OCI-LY3 (cell line): ENCODE results near the gene DDX24.

Source experiments
- CTCF ChIP-seq: fragments of 200-600, 300-600 bp; sonication (generic); IDR thresholded peaks from 2 replicates; pipeline ENCODE4 v1.5.1; 2014; ENCODE audit warnings: antibody characterized with exemption, low read length, low read depth
- EZH2phosphoT487 ChIP-seq: fragments of 200-600 bp; shearing (Covaris generic); IDR thresholded peaks from 2 replicates; pipeline ENCODE4 v1.6.1; 2018; ENCODE audit warnings: antibody characterized with exemption, mixed run types, low read depth

GRCh38 chr14:94022532-94023411, 58.2 kb downstream of the DDX24 start:
- TF ChIP-seq CTCF (no peak), EZH2phosphoT487 (no peak)
